Mesenchymal stem cell (in vitro differentiated cells and primary cell): ENCODE results near the gene GRAMD2A.

Experiments used
- DNase-seq: peaks from one replicate; pipeline ENCODE4 v3.0.0-alpha.2; 2013
- H2AFZ ChIP-seq: one replicate; pipeline ENCODE4 v1.6.1; 2013; ENCODE audit warnings: low read depth, mild to moderate bottlenecking, control low read depth, inconsistent platforms, low read length, moderate library complexity
- H2AK5ac ChIP-seq: 2 replicates; pipeline ENCODE4 v1.6.1; 2013; ENCODE audit warnings: low read length, moderate library complexity, mild to moderate bottlenecking, inconsistent platforms; ENCODE audit not compliant: severe bottlenecking
- H2BK120ac ChIP-seq: one replicate; pipeline ENCODE4 v1.6.1; 2013; ENCODE audit warnings: low read depth, mild to moderate bottlenecking, inconsistent platforms, low read length, moderate library complexity
- H2BK12ac ChIP-seq, 2 experiments: one replicate each; pipeline ENCODE4 v1.6.1; 2013; ENCODE audit warnings: inconsistent platforms in 2 of 2, low read length in 2 of 2, mild to moderate bottlenecking in 2 of 2, moderate library complexity in 2 of 2, control low read depth in 1 of 2
- H2BK15ac ChIP-seq: one replicate; pipeline ENCODE4 v1.6.1; 2013; ENCODE audit warnings: mild to moderate bottlenecking, low read depth, inconsistent platforms; ENCODE audit not compliant: poor library complexity, severe bottlenecking
- H2BK5ac ChIP-seq: 2 replicates; pipeline ENCODE4 v1.6.1; 2013; ENCODE audit warnings: low read depth, mild to moderate bottlenecking, low read length, control low read depth, inconsistent platforms; ENCODE audit not compliant: poor library complexity, severe bottlenecking
- H3K14ac ChIP-seq, 2 experiments: one replicate each; pipeline ENCODE4 v1.6.1; 2013; ENCODE audit warnings: inconsistent platforms in 2 of 2, low read length in 2 of 2, control low read depth in 1 of 2, mild to moderate bottlenecking in 1 of 2, moderate library complexity in 1 of 2
- H3K18ac ChIP-seq, 2 experiments: one replicate each; pipeline ENCODE4 v1.6.1; 2013; ENCODE audit warnings: inconsistent platforms in 2 of 2, low read length in 2 of 2, control low read depth in 1 of 2, low read depth in 1 of 2, mild to moderate bottlenecking in 1 of 2
- H3K23ac ChIP-seq, 2 experiments: one replicate each; pipeline ENCODE4 v1.6.1; 2013; ENCODE audit warnings: inconsistent platforms in 2 of 2, low read length in 2 of 2, mild to moderate bottlenecking in 2 of 2, moderate library complexity in 2 of 2, control low read depth in 1 of 2
- H3K27ac ChIP-seq: 2 replicates; pipeline ENCODE4 v1.5.1; 2013; ENCODE audit warnings: mild to moderate bottlenecking, moderate library complexity, low read length, control low read depth, inconsistent platforms; ENCODE audit not compliant: poor library complexity, severe bottlenecking
- H3K27me3 ChIP-seq, 2 experiments: 2 replicates each; pipeline versions ENCODE4 v1.6.1 to v1.7.0; 2013; ENCODE audit warnings: low read length in 2 of 2, mild to moderate bottlenecking in 2 of 2, moderate library complexity in 2 of 2, control low read depth in 1 of 2, inconsistent platforms in 1 of 2; ENCODE audit not compliant: control insufficient read depth in 1 of 2, insufficient read depth in 1 of 2
- H3K36me3 ChIP-seq, 2 experiments: 2 replicates each; pipeline versions ENCODE4 v1.6.1 to v1.7.0; 2013; ENCODE audit warnings: low read length in 2 of 2, control low read depth in 1 of 2, inconsistent platforms in 1 of 2, low read depth in 1 of 2, mild to moderate bottlenecking in 1 of 2; ENCODE audit not compliant: insufficient read depth in 2 of 2, control insufficient read depth in 1 of 2
- H3K4ac ChIP-seq, 2 experiments: one replicate each; pipeline ENCODE4 v1.6.1; 2013; ENCODE audit warnings: inconsistent platforms in 2 of 2, low read length in 2 of 2, mild to moderate bottlenecking in 2 of 2, moderate library complexity in 2 of 2, control low read depth in 1 of 2, low read depth in 1 of 2
- H3K4me1 ChIP-seq: 2 replicates; pipeline ENCODE4 v1.6.1; 2013; ENCODE audit warnings: low read depth, low read length, control low read depth; ENCODE audit not compliant: control insufficient read depth, insufficient read depth
- H3K4me2 ChIP-seq: 2 replicates; pipeline ENCODE4 v1.6.1; 2013; ENCODE audit warnings: low read length, mild to moderate bottlenecking, inconsistent platforms; ENCODE audit not compliant: poor library complexity, severe bottlenecking
- H3K4me3 ChIP-seq, 2 experiments: 2 replicates each; pipeline versions ENCODE4 v1.5.1 to v1.7.0; 2013; ENCODE audit warnings: low read length in 2 of 2, mild to moderate bottlenecking in 2 of 2, control low read depth in 1 of 2, low read depth in 1 of 2; ENCODE audit not compliant: insufficient read depth in 1 of 2
- H3K79me1 ChIP-seq: replicated peaks from 2 replicates; pipeline ENCODE4 v1.6.1; 2013; ENCODE audit warnings: mild to moderate bottlenecking, control low read depth, low read length, inconsistent platforms; ENCODE audit not compliant: poor library complexity, severe bottlenecking
- H3K9ac ChIP-seq: 2 replicates; pipeline ENCODE4 v1.7.0; 2013; ENCODE audit warnings: mild to moderate bottlenecking, low read length, moderate library complexity
- H3K9me3 ChIP-seq: 2 replicates; pipeline ENCODE4 v1.7.0; 2013; ENCODE audit warnings: mild to moderate bottlenecking, low read length; ENCODE audit not compliant: control insufficient read depth
- H4K8ac ChIP-seq: one replicate; pipeline ENCODE4 v1.6.1; 2013; ENCODE audit warnings: inconsistent platforms, mild to moderate bottlenecking, low read length, moderate library complexity
- H4K91ac ChIP-seq: one replicate; pipeline ENCODE4 v1.6.1; 2013; ENCODE audit warnings: mild to moderate bottlenecking, low read length, inconsistent platforms
- WGBS: methylation state at CpG from one replicate; pipeline ENCODE4 v1.1.7; 2013; ENCODE audit warnings: mixed read lengths; 5-methylcytosine and 5-hydroxymethylcytosine counted together

Gene GRAMD2A

GRCh38 chr15:72206677-72207000 lies 9.1 kb upstream of the GRAMD2A start:
- WGBS, result 97% methylated on average over 5 of the region's 5 CpGs
- Histone ChIP-seq H3K18ac (no peak overlapping the region), H2BK120ac (no peak overlapping the region)

DNA sequence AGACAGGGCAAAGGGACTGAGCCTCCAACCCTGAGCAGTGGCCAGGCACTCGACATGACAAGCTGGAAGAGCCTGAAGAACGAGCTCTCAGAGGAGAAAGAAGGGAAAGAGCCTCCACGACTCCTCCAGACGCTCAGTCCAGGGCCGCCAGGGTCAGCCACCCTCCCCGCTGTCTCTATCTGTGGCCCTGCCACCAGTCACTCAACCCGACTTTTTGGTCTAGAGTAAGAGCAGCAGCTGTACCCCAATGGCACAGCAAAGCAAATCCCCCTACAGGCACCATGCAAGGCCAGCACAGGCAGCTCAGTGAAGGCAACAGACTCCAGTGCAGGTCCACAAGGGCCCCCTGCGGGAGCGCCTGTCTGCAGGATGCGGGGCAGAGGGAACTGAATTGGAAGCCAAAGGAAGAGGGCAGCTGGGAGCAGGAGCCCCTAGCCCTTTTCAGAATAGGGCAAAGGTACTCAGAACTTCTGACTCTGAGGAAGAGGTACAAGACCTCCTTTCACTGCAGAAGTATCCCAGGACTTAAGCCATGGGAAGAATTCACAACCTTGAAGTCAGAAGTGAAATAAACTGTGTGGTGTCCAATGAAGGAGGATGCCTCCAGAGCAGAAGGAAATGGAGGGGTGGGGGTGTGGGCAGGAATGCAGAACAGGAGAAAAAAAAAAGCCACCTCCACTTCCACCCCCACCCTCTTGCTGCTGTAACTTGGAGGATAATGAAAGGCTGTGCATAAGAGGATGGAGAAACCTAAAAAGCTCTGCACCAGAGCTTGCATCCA lies 8.5 kb upstream of the GRAMD2A start:
- peaks cover 16% of the 10 kb centered on the region for H3K4me1 ChIP-seq
- H2BK15ac ChIP-seq, result no peak overlapping the region
- no peak overlapping the region for H2AFZ ChIP-seq
- no peak overlapping the region for H3K14ac ChIP-seq
- DNase-seq, result no peak
- no peak overlapping the region for H4K8ac ChIP-seq
- no peak overlapping the region for H3K18ac ChIP-seq
- H3K4me2 ChIP-seq, result no peak overlapping the region
- H2BK12ac ChIP-seq, result no peak overlapping the region
- H3K36me3 ChIP-seq, result peaks cover 80 to 98% of the 10 kb centered on the region in 2 experiments
- peaks cover 12% of the 10 kb centered on the region for H3K79me1 ChIP-seq
- no peak overlapping the region for H4K91ac ChIP-seq
- no peak overlapping the region for H3K23ac ChIP-seq
- H2BK120ac ChIP-seq, result no peak overlapping the region
- no peak overlapping the region for H2BK5ac ChIP-seq
- H3K27me3 ChIP-seq, result no peaks in the 10 kb centered on the region
- H2AK5ac ChIP-seq, result no peak overlapping the region
- H3K4me3 ChIP-seq, result no peak overlapping the region
- no peak overlapping the region for H3K27ac ChIP-seq
- 91% methylated on average over 10 of the region's 10 CpGs for whole genome bisulfite sequencing
- H3K9ac ChIP-seq, result no peak overlapping the region
- H3K9me3 ChIP-seq, result no peaks in the 10 kb centered on the region
- no peak overlapping the region for H3K4ac ChIP-seq

More at GRCh38 chr15:72206677-72207000, 9.1 kb upstream of the GRAMD2A start:
- no peak overlapping the region for H4K91ac ChIP-seq
- H2AFZ ChIP-seq, result no peak overlapping the region
- H3K79me1 ChIP-seq, result peaks cover 10% of the 10 kb centered on the region
- H3K36me3 ChIP-seq, result peaks cover 80 to 98% of the 10 kb centered on the region in 2 experiments
- no peak overlapping the region for H2BK5ac ChIP-seq
- peaks cover 11% of the 10 kb centered on the region for H3K4me1 ChIP-seq
- no peak overlapping the region for H2BK15ac ChIP-seq
- no peak overlapping the region for H2BK12ac ChIP-seq
- H3K14ac ChIP-seq, result no peak overlapping the region
- no peak overlapping the region for H3K4me2 ChIP-seq
- H2AK5ac ChIP-seq, result no peak overlapping the region
- H3K4ac ChIP-seq, result no peak overlapping the region
- H4K8ac ChIP-seq, result no peak overlapping the region
- no peak overlapping the region for H3K9ac ChIP-seq
- no peak overlapping the region for H3K23ac ChIP-seq
- H3K4me3 ChIP-seq, result no peak overlapping the region
- no peak for DNase-seq
- H3K9me3 ChIP-seq, result no peaks in the 10 kb centered on the region
- no peaks in the 10 kb centered on the region for H3K27me3 ChIP-seq
- no peak overlapping the region for H3K27ac ChIP-seq

DNA sequence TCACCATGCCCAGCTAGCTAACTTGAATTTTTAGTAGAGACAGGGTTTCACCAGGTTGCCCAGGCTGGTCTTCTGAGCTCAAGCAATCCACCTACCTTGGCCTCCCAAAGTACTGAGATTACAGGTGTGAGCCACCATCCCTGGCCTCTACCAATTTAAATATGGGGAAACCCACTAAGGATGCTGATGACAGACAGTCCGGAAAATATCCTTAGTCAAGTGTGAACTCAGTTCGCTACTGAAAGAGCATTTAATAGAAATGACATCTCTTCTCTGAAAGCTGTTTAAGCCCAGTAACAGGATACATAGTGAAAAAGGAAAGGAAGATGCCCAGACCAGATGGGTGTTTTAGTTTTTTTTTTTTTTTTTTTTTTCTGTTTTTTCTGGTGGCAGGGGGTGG lies 7.7 kb upstream of the GRAMD2A start:
- Histone ChIP-seq H3K14ac (no peak overlapping the region), H2AK5ac (no peak overlapping the region), H2BK15ac (no peak overlapping the region), H4K8ac (no peak overlapping the region), H3K23ac (no peak overlapping the region), H3K4me1 (peaks cover 22% of the 10 kb centered on the region), H3K4ac (no peak overlapping the region), H4K91ac (no peak overlapping the region), H3K36me3 (peaks cover 81 to 98% of the 10 kb centered on the region in 2 experiments), H3K4me2 (no peak overlapping the region), H3K9ac (peak overlapping the region; percentile 74), H3K79me1 (peaks cover 11% of the 10 kb centered on the region), H3K18ac (no peak overlapping the region), H2AFZ (no peak overlapping the region), H3K27ac (no peak overlapping the region), H2BK12ac (no peak overlapping the region), H3K4me3 (no peak overlapping the region), H2BK120ac (no peak overlapping the region), H2BK5ac (no peak overlapping the region), H3K27me3 (no peaks in the 10 kb centered on the region), H3K9me3 (no peaks in the 10 kb centered on the region)
- no peak for DNase-seq
- WGBS, result 92% methylated on average over 2 of the region's 2 CpGs

GRCh38 chr15:72203507-72203837 lies 5.9 kb upstream of the GRAMD2A start:
- H3K14ac ChIP-seq, result no peak overlapping the region
- no peak overlapping the region for H2BK5ac ChIP-seq
- H2BK12ac ChIP-seq, result no peak overlapping the region
- H3K27ac ChIP-seq, result peak overlapping the region; percentile 49
- H3K4me2 ChIP-seq, result no peak overlapping the region
- H2AFZ ChIP-seq, result no peak overlapping the region
- no peak overlapping the region for H3K4me3 ChIP-seq
- WGBS, result 84% methylated on average over 5 of the region's 5 CpGs
- H3K79me1 ChIP-seq, result peaks cover 9% of the 10 kb centered on the region
- H3K27me3 ChIP-seq, result no peaks in the 10 kb centered on the region
- H3K9ac ChIP-seq, result peak overlapping the region; percentile 74
- H4K8ac ChIP-seq, result no peak overlapping the region
- H3K4me1 ChIP-seq, result peaks cover 25% of the 10 kb centered on the region
- H2AK5ac ChIP-seq, result no peak overlapping the region
- H3K18ac ChIP-seq, result peak overlapping the region in 1 of 2 experiments; percentile 5
- H3K23ac ChIP-seq, result peak overlapping the region in 1 of 2 experiments; percentile 40
- H3K9me3 ChIP-seq, result no peaks in the 10 kb centered on the region
- H3K36me3 ChIP-seq, result peaks cover 85 to 99% of the 10 kb centered on the region in 2 experiments
- H2BK120ac ChIP-seq, result no peak overlapping the region
- no peak overlapping the region for H3K4ac ChIP-seq
- no peak for DNase-seq
- H2BK15ac ChIP-seq, result no peak overlapping the region
- no peak overlapping the region for H4K91ac ChIP-seq
